MCF 10A (cell line): ENCODE measurements around the gene MAPRE3. TPM values are rescaled to one million over a fixed set of nuclear protein-coding genes. Genes with fewer than 3 reads are reported as not detected.

ENCODE experiments used
- BruUV-seq: library from RNA; stranded (reverse); fragments of 400-500 nt; replicated peaks from 2 replicates; lab custom pipeline; 2021; lab: Mats Ljungman, UMichigan
- CTCF ChIA-PET: fragments of 300-600 bp; sonication (Branson Sonifier 250); formaldehyde crosslinking; extraction: SDS; loops from one replicate; lab custom pipeline; 2021; ENCODE audit warnings: antibody characterized with exemption, inconsistent platforms; lab: Yijun Ruan, JAX
- POLR2A ChIA-PET: fragments of 300-600, 350-650 bp; sonication (Branson Sonifier 250); formaldehyde crosslinking; extraction: SDS; loops from one replicate; lab custom pipeline; 2020; ENCODE audit warnings: antibody characterized with exemption, inconsistent platforms; lab: Yijun Ruan, JAX
- DNase-seq: peaks from one replicate; pipeline ENCODE4 v3.0.0-alpha.2; 2018; ENCODE audit not compliant: unreplicated experiment
- H3K27ac Mint-ChIP-seq: one replicate; pipeline ENCODE4 v1.8.0; 2022; ENCODE audit warnings: mild to moderate bottlenecking, low read depth, mixed read lengths; ENCODE audit not compliant: unreplicated experiment
- H3K27me3 Mint-ChIP-seq: one replicate; pipeline ENCODE4 v1.8.0; 2022; ENCODE audit warnings: mixed read lengths; ENCODE audit not compliant: insufficient read depth, unreplicated experiment
- H3K36me3 Mint-ChIP-seq: one replicate; pipeline ENCODE4 v1.8.0; 2022; ENCODE audit warnings: mild to moderate bottlenecking, moderate library complexity, mixed read lengths; ENCODE audit not compliant: insufficient read depth, unreplicated experiment
- H3K4me1 Mint-ChIP-seq: one replicate; pipeline ENCODE4 v1.8.0; 2022; ENCODE audit warnings: mixed read lengths; ENCODE audit not compliant: insufficient read depth, unreplicated experiment
- H3K4me3 Mint-ChIP-seq: one replicate; pipeline ENCODE4 v1.8.0; 2022; ENCODE audit warnings: mild to moderate bottlenecking, moderate library complexity, mixed read lengths; ENCODE audit not compliant: unreplicated experiment
- H3K9me3 Mint-ChIP-seq: one replicate; pipeline ENCODE4 v1.8.0; 2022; ENCODE audit warnings: mixed read lengths; ENCODE audit not compliant: unreplicated experiment
- intact Hi-C: fragments of 100-400 bp; cut with micrococcal nuclease; formaldehyde crosslinking; loops from 2 replicates; pipeline ENCODE4 v1.14.1; 2022
- total RNA-seq: library from RNA; stranded (reverse); gene quantifications from 2 replicates; pipeline ENCODE4 v1.2.3, GENCODE V29; 2022
- TF ChIP-seq, protein P1 (sequence below): fragments of 200-600 bp; IDR thresholded peaks from one replicate; pipeline ENCODE4 v1.8.0; 2022; ENCODE audit warnings: antibody characterized with exemption, mild to moderate bottlenecking; ENCODE audit not compliant: unreplicated experiment

Gene MAPRE3
- total RNA-seq, 1 experiment from 2014 or later = 18.0 TPM

DNA sequence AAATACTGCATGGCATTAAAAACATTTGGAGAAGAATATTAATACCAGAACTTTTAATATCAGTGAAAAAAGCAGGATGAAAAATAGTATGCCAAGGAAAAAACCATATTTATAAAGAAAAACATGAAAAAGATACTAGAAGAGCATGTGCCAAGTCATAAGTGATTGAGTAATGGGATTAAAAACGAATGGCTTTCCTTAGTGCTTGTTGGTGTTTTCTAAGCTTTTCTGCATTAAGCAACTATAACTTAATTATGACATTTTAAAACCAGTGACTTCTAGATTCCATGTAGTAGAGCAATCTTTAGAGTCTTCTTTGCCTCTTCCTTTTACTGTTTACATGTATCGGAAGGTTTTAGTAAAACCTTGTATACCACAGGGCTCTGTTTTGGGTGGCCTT, 6.6 kb downstream of the MAPRE3 start:
- ChIA-PET POLR2A (interaction anchor here (0.8 to 1.3 kb wide), 4 partner anchors 13 to 74 kb away, joined by 3 to 4 read pairs (median 4); no protein-coding TSS in a partner anchor), CTCF (interaction anchor here (0.6 to 3.6 kb wide), 3 partner anchors 14 to 39 kb away, joined by 4 to 24 read pairs (median 17); no protein-coding TSS in a partner anchor)
- Mint-ChIP-seq H3K4me3 (no peak overlapping the region), H3K9me3 (no peaks in the 10 kb centered on the region), H3K36me3 (no peaks in the 10 kb centered on the region), H3K27ac (no peak overlapping the region), H3K27me3 (no peaks in the 10 kb centered on the region), H3K4me1 (peaks cover 14% of the 10 kb centered on the region)
- DNase-seq = no peak
- TF ChIP-seq, protein P1, sequence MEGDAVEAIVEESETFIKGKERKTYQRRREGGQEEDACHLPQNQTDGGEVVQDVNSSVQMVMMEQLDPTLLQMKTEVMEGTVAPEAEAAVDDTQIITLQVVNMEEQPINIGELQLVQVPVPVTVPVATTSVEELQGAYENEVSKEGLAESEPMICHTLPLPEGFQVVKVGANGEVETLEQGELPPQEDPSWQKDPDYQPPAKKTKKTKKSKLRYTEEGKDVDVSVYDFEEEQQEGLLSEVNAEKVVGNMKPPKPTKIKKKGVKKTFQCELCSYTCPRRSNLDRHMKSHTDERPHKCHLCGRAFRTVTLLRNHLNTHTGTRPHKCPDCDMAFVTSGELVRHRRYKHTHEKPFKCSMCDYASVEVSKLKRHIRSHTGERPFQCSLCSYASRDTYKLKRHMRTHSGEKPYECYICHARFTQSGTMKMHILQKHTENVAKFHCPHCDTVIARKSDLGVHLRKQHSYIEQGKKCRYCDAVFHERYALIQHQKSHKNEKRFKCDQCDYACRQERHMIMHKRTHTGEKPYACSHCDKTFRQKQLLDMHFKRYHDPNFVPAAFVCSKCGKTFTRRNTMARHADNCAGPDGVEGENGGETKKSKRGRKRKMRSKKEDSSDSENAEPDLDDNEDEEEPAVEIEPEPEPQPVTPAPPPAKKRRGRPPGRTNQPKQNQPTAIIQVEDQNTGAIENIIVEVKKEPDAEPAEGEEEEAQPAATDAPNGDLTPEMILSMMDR = no peak
- BruUV-seq = no TSS peak
- intact Hi-C loops = no loop called here

GRCh38 chr2:26978061-26978596, 7.7 kb downstream of the MAPRE3 start:
- BruUV-seq = no TSS peak
- Mint-ChIP-seq H3K4me3 (no peak overlapping the region), H3K27me3 (no peaks in the 10 kb centered on the region), H3K9me3 (no peaks in the 10 kb centered on the region), H3K36me3 (no peaks in the 10 kb centered on the region), H3K4me1 (peaks cover 12% of the 10 kb centered on the region), H3K27ac (no peak overlapping the region)
- TF ChIP-seq, protein P1 = no peak
- DNase-seq = peak; percentile 25
- CTCF ChIA-PET = interaction anchor here (0.6 to 3.6 kb wide), 3 partner anchors 14 to 38 kb away, joined by 3 to 24 read pairs (median 6); no protein-coding TSS in a partner anchor
- POLR2A ChIA-PET = interaction anchor here (0.9 kb wide), 1 partner anchor 73 kb away, joined by 3 read pairs; no protein-coding TSS in a partner anchor
- intact Hi-C loops = no loop called here

DNA sequence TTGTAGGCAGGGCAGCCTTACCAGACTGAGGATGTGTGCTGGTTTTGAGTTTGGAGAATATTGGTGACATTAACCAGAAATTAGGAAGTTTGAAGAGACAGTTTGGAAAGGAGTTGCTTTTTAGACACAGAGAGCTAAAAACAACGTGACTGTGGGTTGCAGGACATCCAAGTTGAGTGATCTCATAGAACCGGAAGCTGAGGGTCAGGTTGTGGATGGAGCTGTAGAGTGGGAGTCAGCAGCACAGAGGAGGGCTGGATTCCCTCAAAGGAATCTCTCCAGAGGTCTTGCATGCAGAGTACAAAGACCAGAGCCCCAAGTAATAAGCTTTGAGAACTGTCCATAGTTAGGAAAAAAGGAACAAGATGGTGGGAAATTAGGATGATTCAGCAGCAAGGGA, 9.3 kb downstream of the MAPRE3 start:
- TF ChIP-seq, protein P1 = no peak
- no peaks in the 10 kb centered on the region for H3K36me3 Mint-ChIP-seq

DNA sequence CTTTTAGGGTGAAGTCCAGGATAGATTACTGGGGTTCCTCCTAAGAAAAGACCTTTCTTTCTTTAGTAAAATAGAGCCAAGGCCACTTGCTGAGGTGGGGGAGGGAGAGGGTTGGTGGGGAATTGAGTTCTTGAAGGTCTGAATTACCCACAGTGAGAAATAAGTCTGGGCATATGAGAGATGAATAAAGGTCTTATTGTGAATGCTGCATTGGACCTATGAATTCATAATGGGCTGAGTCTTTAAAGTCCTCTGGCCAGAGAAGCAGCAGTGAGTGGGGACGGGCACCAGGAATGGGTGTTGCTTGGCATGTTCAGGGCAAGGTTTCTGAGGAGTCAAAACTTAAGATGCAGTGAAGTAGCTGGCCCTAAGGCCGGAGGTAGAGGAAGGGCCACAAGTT, 10.5 kb downstream of the MAPRE3 start:
- BruUV-seq = no TSS peak
- intact Hi-C loops = no loop called here
- Mint-ChIP-seq H3K27me3 (no peaks in the 10 kb centered on the region), H3K9me3 (no peaks in the 10 kb centered on the region), H3K4me3 (no peak overlapping the region), H3K27ac (no peak overlapping the region), H3K36me3 (no peaks in the 10 kb centered on the region), H3K4me1 (peaks cover 7% of the 10 kb centered on the region)
- CTCF ChIA-PET = interaction anchor here (1.0 to 2.2 kb wide), 2 partner anchors 18 to 35 kb away, joined by 3 to 21 read pairs; no protein-coding TSS in a partner anchor
- no peak for DNase-seq
- TF ChIP-seq, protein P1 = no peak
- POLR2A ChIA-PET = interaction anchor here (3.5 kb wide), 1 partner anchor 9 kb away, joined by 16 read pairs; no protein-coding TSS in a partner anchor

More for the DNA sequence above, 9.3 kb downstream of the MAPRE3 start:
- Mint-ChIP-seq H3K27me3 (no peaks in the 10 kb centered on the region), H3K27ac (no peak overlapping the region), H3K4me1 (peaks cover 12% of the 10 kb centered on the region), H3K9me3 (no peaks in the 10 kb centered on the region), H3K4me3 (no peak overlapping the region)
- intact Hi-C loops = no loop called here
- BruUV-seq = no TSS peak
- POLR2A ChIA-PET = interaction anchor here (0.7 to 1.2 kb wide), 2 partner anchors 9 to 30 kb away, joined by 3 to 4 read pairs; no protein-coding TSS in a partner anchor
- DNase-seq = no peak
- CTCF ChIA-PET = interaction anchor here (0.9 to 1.1 kb wide), 2 partner anchors 15 to 134 kb away, joined by 3 read pairs; no protein-coding TSS in a partner anchor
